SK-N-SH (cell line): Measurements from ENCODE around the gene PDGFA. TPM values are rescaled to one million over a fixed set of nuclear protein-coding genes. Genes with fewer than 3 reads are reported as not detected.
"Not testable (repeated sequence)": the region's sequence is repeated elsewhere in the genome, so short reads cannot be mapped to it uniquely, and the experiment has no call there.

ENCODE experiments used
- CTCF ChIA-PET: fragments of 300-600, 350-600 bp; formaldehyde crosslinking; extraction: SDS; loops from one replicate; lab custom pipeline; 2021; lab: Yijun Ruan, JAX
- POLR2A ChIA-PET: fragments of 350-600 bp; sonication (Branson Sonifier 250); formaldehyde crosslinking; extraction: SDS; loops from one replicate; lab custom pipeline; 2020; ENCODE audit warnings: antibody characterized with exemption, inconsistent platforms; lab: Yijun Ruan, JAX
- DNase-seq: peaks from one replicate; pipeline ENCODE4 v3.0.0; 2012
- H2AFZ ChIP-seq: fragments of 200-600 bp; sonication (generic); 2 replicates; pipeline ENCODE4 v1.8.1; 2016; ENCODE audit warnings: antibody characterized with exemption, mild to moderate bottlenecking, low read depth
- H3F3A ChIP-seq: fragments of 200-600 bp; sonication (generic); replicated peaks from 2 replicates; pipeline ENCODE3; 2016; ENCODE audit warnings: antibody characterized with exemption, mild to moderate bottlenecking; ENCODE audit not compliant: insufficient read depth
- H3K27ac ChIP-seq, 2 experiments: fragments of 200-500 bp in 1 of 2; fragments of 200-600 bp in 1 of 2; sonication (Bioruptor generic) in 1 of 2; sonication (generic), shearing (Covaris generic) in 1 of 2; 2 replicates each; pipeline versions ENCODE4 v1.5.1 to v1.6.1; 2014 to 2016; ENCODE audit warnings: low read depth in 2 of 2, inconsistent platforms in 1 of 2, low read length in 1 of 2, mild to moderate bottlenecking in 1 of 2, mixed read lengths in 1 of 2
- H3K27me3 ChIP-seq: fragments of 200-600 bp; sonication (generic), shearing (Covaris generic); 2 replicates; pipeline ENCODE4 v1.6.1; 2016; ENCODE audit warnings: mixed run types; ENCODE audit not compliant: insufficient read depth
- H3K36me3 ChIP-seq, 2 experiments: fragments of 200-500 bp in 1 of 2; fragments of 200-600 bp in 1 of 2; sonication (Bioruptor generic) in 1 of 2; sonication (generic) in 1 of 2; replicated peaks in 1 of 2; 2 replicates each; pipeline versions ENCODE3 to v1.5.1; 2014 to 2016; ENCODE audit warnings: low read length in 1 of 2, mild to moderate bottlenecking in 1 of 2; ENCODE audit not compliant: insufficient read depth in 2 of 2, control insufficient read depth in 1 of 2
- H3K4me1 ChIP-seq, 2 experiments: fragments of 200-500 bp in 1 of 2; fragments of 200-600 bp in 1 of 2; sonication (Bioruptor generic) in 1 of 2; sonication (generic), shearing (Covaris generic) in 1 of 2; 2 replicates each; pipeline versions ENCODE4 v1.5.1 to v1.6.1; 2014 to 2016; ENCODE audit warnings: low read depth in 1 of 2, low read length in 1 of 2, mixed run types in 1 of 2; ENCODE audit not compliant: insufficient read depth in 2 of 2, control insufficient read depth in 1 of 2
- H3K4me2 ChIP-seq: fragments of 200-600 bp; sonication (generic), shearing (Covaris generic); 2 replicates; pipeline ENCODE4 v1.6.1; 2017; ENCODE audit warnings: mixed run types
- H3K4me3 ChIP-seq, 2 experiments: fragments of 200-500 bp in 1 of 2; fragments of 200-600 bp in 1 of 2; sonication (Bioruptor generic) in 1 of 2; sonication (generic), shearing (Covaris generic) in 1 of 2; 2 replicates each; pipeline versions ENCODE4 v1.5.1 to v1.8.1; 2014 to 2016; ENCODE audit warnings: low read depth in 2 of 2, inconsistent platforms in 1 of 2, low read length in 1 of 2, mild to moderate bottlenecking in 1 of 2, mixed read lengths in 1 of 2, moderate library complexity in 1 of 2
- H3K79me2 ChIP-seq: fragments of 200-600 bp; sonication (generic); 2 replicates; pipeline ENCODE4 v1.8.1; 2017; ENCODE audit warnings: mild to moderate bottlenecking; ENCODE audit not compliant: insufficient read depth
- H3K9ac ChIP-seq: fragments of 200-600 bp; sonication (generic); 2 replicates; pipeline ENCODE4 v1.6.1; 2017; ENCODE audit warnings: mixed run types
- H3K9me2 ChIP-seq: fragments of 200-600 bp; sonication (generic); 2 replicates; pipeline ENCODE4 v1.6.1; 2017; ENCODE audit warnings: mixed run types
- H3K9me3 ChIP-seq: fragments of 200-600 bp; sonication (generic); 2 replicates; pipeline ENCODE4 v1.6.1; 2017; ENCODE audit warnings: mixed run types, mild to moderate bottlenecking, moderate library complexity
- H4K20me1 ChIP-seq: fragments of 200-600 bp; sonication (generic); 2 replicates; pipeline ENCODE4 v1.6.1; 2017; ENCODE audit warnings: mild to moderate bottlenecking, mixed run types; ENCODE audit not compliant: insufficient read depth
- EZH2phosphoT487 ChIP-seq: fragments of 200-600 bp; sonication (generic); IDR thresholded peaks from 2 replicates; pipeline ENCODE4 v1.6.1; 2017; ENCODE audit warnings: low read depth, mixed run types, mild to moderate bottlenecking, antibody characterized with exemption, moderate library complexity, borderline replicate concordance
- FOXM1 ChIP-seq: IDR thresholded peaks from 2 replicates; pipeline ENCODE4 v1.4.0; 2012; ENCODE audit warnings: low read depth, mild to moderate bottlenecking
- JUND ChIP-seq: IDR thresholded peaks from 2 replicates; pipeline ENCODE4 v1.4.0; 2012
- MEF2A ChIP-seq: IDR thresholded peaks from 2 replicates; pipeline ENCODE4 v1.4.0; 2012; ENCODE audit warnings: low read depth, borderline replicate concordance
- NRF1 ChIP-seq: IDR thresholded peaks from 2 replicates; pipeline ENCODE4 v1.6.1; 2012; ENCODE audit warnings: low read depth, mild to moderate bottlenecking, low read length
- RXRA ChIP-seq: IDR thresholded peaks from 2 replicates; pipeline ENCODE4 v1.4.0; 2012; ENCODE audit warnings: low read depth, mild to moderate bottlenecking, borderline replicate concordance
- SIN3A ChIP-seq: IDR thresholded peaks from 2 replicates; pipeline ENCODE4 v1.6.1; 2012; ENCODE audit warnings: low read depth, mild to moderate bottlenecking, low read length, moderate library complexity, borderline replicate concordance
- TAF1 ChIP-seq: IDR thresholded peaks from 2 replicates; pipeline ENCODE4 v1.6.1; 2012; ENCODE audit warnings: low read depth, mild to moderate bottlenecking, low read length, moderate library complexity, borderline replicate concordance
- WGBS: methylation state at CpG from one replicate; pipeline ENCODE4 v1.1.6; 2017; ENCODE audit warnings: low lambda C conversion rate; 5-methylcytosine and 5-hydroxymethylcytosine counted together
- polyA plus RNA-seq, 3 experiments: library from polyadenylated mRNA; depleted of rRNA; stranded (reverse); fragments of >200 nt; gene quantifications; 2 replicates each; pipeline ENCODE4 v1.2.3, GENCODE V29; 2012
- TF ChIP-seq, protein P1 (sequence below): fragments of 200-600 bp; sonication (generic); IDR thresholded peaks from 2 replicates; pipeline ENCODE4 v1.6.1; 2017; ENCODE audit warnings: antibody characterized with exemption, mild to moderate bottlenecking, moderate library complexity
- TF ChIP-seq, protein P2 (sequence below): IDR thresholded peaks from 2 replicates; pipeline ENCODE4 v1.6.1; 2012; ENCODE audit warnings: mild to moderate bottlenecking, low read depth, low read length, moderate library complexity

The PDGFA gene
- polyA plus RNA-seq, 1 of the 3 experiments (the other 2 are of a cell fraction): 18.9 TPM

DNA sequence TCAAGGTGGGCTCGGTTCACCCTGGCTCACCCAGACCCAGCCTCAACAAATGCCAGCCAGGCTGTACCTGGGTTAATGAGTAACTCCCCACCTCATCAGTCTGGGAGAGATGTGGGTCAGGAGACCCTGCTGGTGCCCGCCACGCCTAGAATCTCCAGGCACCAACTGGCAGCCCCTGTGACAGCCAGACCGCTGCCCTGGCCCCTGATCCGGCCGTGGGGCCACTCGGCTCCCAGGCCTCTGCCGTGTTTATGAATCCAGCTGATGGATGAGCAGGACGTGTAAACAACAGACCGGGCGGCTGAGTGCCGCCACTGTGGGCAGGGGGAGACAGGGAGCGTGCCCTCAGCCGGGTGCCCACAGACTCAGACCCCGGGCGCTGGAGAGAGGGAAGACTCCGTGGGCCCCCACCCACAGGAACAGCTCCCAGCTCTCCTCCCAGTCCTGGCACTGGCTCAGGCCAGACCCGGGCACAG lies 34.0 kb upstream of the PDGFA start:
- H3K27ac ChIP-seq: no peak overlapping the region
- H3K9me3 ChIP-seq: no peaks in the 10 kb centered on the region
- 89% methylated on average over 14 of the region's 18 CpGs for WGBS
- H2AFZ ChIP-seq: no peak overlapping the region
- no peak for DNase-seq
- no peaks in the 10 kb centered on the region for H3K79me2 ChIP-seq
- CTCF ChIA-PET: interaction anchor here (1.2 to 1.4 kb wide), 3 partner anchors 11 to 319 kb away, joined by 3 to 5 read pairs (median 3); no protein-coding TSS in a partner anchor
- no peaks in the 10 kb centered on the region for H3K4me1 ChIP-seq
- no peak overlapping the region for H3K4me3 ChIP-seq
- TF ChIP-seq EZH2phosphoT487 (no peak), SIN3A (no peak), RXRA (no peak)
- TF ChIP-seq, protein P1, sequence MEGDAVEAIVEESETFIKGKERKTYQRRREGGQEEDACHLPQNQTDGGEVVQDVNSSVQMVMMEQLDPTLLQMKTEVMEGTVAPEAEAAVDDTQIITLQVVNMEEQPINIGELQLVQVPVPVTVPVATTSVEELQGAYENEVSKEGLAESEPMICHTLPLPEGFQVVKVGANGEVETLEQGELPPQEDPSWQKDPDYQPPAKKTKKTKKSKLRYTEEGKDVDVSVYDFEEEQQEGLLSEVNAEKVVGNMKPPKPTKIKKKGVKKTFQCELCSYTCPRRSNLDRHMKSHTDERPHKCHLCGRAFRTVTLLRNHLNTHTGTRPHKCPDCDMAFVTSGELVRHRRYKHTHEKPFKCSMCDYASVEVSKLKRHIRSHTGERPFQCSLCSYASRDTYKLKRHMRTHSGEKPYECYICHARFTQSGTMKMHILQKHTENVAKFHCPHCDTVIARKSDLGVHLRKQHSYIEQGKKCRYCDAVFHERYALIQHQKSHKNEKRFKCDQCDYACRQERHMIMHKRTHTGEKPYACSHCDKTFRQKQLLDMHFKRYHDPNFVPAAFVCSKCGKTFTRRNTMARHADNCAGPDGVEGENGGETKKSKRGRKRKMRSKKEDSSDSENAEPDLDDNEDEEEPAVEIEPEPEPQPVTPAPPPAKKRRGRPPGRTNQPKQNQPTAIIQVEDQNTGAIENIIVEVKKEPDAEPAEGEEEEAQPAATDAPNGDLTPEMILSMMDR: no peak
- TF ChIP-seq, all 33 proteins: peak for 0
- POLR2A ChIA-PET: no interaction called here
- Histone ChIP-seq H3K36me3 (peaks cover 0 to 9% of the 10 kb centered on the region in 2 experiments), H3F3A (no peaks in the 10 kb centered on the region), H3K27me3 (no peaks in the 10 kb centered on the region), H3K9me2 (no peaks in the 10 kb centered on the region), H3K9ac (no peak overlapping the region), H4K20me1 (no peaks in the 10 kb centered on the region), H3K4me2 (no peak overlapping the region)

DNA sequence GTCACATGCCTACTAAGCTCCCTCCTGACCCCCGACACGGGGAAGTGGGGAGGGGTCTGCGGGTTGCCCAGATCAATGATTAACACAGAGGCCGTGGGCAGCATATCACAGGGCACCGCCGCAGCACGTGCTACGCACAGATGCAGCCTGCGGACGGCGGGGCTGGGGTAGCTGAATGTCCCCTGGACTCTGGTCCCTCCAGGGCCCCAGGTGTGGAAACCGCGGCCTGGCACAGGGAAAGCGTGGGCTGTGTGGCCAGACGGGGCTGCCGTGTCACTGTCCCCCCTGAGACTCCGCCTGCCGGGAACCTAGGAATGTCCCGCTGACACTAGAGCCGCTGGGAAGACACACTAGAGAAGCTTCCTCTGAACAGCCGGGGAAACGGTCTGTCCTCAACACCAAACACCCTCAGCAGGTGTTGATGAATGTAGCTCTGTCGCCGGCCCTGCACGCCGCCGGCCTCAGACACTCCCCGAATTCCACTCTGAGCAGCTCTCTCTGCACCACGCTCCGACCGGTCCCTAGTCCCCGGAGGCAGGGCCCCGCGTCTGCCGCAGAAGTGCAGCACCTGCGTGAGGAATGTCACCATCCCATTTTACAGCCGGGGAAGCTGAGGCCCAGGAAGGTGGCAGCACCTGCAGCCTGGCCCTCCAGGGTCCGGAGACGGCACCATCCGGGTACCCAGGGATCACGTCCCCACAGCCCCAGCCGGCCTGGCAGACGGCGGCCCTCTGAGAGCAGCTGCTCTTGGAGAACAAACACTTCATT lies 33.4 kb upstream of the PDGFA start:
- ChIA-PET POLR2A (no interaction called here), CTCF (interaction anchor here (1.2 to 1.4 kb wide), 3 partner anchors 10 to 320 kb away, joined by 3 to 5 read pairs (median 3); no protein-coding TSS in a partner anchor)
- H3K9me3 ChIP-seq: no peaks in the 10 kb centered on the region
- H3K79me2 ChIP-seq: no peaks in the 10 kb centered on the region
- H4K20me1 ChIP-seq: no peaks in the 10 kb centered on the region
- no peaks in the 10 kb centered on the region for H3K9me2 ChIP-seq
- H3K4me2 ChIP-seq: no peak overlapping the region
- no peak overlapping the region for H3K27ac ChIP-seq
- H3F3A ChIP-seq: no peaks in the 10 kb centered on the region
- no peak overlapping the region for H2AFZ ChIP-seq
- no peak for DNase-seq
- H3K27me3 ChIP-seq: no peaks in the 10 kb centered on the region
- no peaks in the 10 kb centered on the region for H3K4me1 ChIP-seq
- H3K9ac ChIP-seq: no peak overlapping the region
- no peak overlapping the region for H3K4me3 ChIP-seq
- WGBS: 96% methylated on average over 36 of the region's 44 CpGs
- TF ChIP-seq, protein P2, sequence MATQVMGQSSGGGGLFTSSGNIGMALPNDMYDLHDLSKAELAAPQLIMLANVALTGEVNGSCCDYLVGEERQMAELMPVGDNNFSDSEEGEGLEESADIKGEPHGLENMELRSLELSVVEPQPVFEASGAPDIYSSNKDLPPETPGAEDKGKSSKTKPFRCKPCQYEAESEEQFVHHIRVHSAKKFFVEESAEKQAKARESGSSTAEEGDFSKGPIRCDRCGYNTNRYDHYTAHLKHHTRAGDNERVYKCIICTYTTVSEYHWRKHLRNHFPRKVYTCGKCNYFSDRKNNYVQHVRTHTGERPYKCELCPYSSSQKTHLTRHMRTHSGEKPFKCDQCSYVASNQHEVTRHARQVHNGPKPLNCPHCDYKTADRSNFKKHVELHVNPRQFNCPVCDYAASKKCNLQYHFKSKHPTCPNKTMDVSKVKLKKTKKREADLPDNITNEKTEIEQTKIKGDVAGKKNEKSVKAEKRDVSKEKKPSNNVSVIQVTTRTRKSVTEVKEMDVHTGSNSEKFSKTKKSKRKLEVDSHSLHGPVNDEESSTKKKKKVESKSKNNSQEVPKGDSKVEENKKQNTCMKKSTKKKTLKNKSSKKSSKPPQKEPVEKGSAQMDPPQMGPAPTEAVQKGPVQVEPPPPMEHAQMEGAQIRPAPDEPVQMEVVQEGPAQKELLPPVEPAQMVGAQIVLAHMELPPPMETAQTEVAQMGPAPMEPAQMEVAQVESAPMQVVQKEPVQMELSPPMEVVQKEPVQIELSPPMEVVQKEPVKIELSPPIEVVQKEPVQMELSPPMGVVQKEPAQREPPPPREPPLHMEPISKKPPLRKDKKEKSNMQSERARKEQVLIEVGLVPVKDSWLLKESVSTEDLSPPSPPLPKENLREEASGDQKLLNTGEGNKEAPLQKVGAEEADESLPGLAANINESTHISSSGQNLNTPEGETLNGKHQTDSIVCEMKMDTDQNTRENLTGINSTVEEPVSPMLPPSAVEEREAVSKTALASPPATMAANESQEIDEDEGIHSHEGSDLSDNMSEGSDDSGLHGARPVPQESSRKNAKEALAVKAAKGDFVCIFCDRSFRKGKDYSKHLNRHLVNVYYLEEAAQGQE: no peak
- TF ChIP-seq TAF1 (no peak), MEF2A (no peak), RXRA (no peak), NRF1 (no peak), FOXM1 (no peak), JUND (no peak)
- TF ChIP-seq, all 33 proteins: peak for 0
- peaks cover 0 to 9% of the 10 kb centered on the region in 2 experiments for H3K36me3 ChIP-seq

DNA sequence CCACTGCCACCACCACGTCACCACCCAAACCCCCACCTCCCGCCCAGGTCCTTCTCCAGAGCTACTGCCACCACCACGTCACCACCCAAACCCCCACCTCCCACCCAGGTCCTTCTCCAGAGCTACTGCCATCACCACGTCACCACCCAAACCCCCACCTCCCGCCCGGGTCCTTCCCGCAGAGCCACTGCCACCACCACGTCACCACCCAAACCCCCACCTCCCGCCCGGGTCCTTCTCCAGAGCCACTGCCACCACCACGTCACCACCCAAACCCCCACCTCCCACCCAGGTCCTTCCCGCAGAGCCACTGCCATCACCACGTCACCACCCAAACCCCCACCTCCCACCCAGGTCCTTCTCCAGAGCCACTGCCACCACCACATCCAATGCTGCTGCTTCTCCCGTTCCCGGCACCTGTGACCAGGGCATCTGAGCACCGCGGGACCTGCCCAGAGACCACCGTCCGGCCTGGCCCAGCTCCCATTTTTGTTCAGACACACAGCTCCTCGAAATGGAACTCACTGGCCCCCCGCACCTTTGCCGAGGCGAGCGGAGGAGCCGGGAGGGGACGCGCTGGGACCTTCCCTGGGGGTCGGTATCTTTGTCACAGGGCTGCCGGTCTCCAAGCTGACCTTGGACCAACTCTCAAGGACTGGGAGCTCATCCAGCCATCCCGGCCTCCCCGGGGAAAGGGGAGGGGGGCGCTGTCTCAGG lies 32.7 kb upstream of the PDGFA start:
- H3K27me3 ChIP-seq, H3K4me1 ChIP-seq, H3K9me3 ChIP-seq, H3K79me2 ChIP-seq, H2AFZ ChIP-seq, H3K4me2 ChIP-seq, H3K4me3 ChIP-seq, H3K9me2 ChIP-seq, H3F3A ChIP-seq, DNase-seq, H3K9ac ChIP-seq, H3K36me3 ChIP-seq, H4K20me1 ChIP-seq, H3K27ac ChIP-seq, POLR2A ChIA-PET: not testable (repeated sequence)
- CTCF ChIA-PET: interaction anchor here (1.2 to 1.4 kb wide), 2 partner anchors 9 to 36 kb away, joined by 3 to 5 read pairs; no protein-coding TSS in a partner anchor
- WGBS: 92% methylated on average over 31 of the region's 32 CpGs
